CD4-positive, alpha-beta T cell treated with Interleukin-12 subunit alpha and Interleukin-12 subunit beta, for 1 hour (primary cell): ENCODE results near the gene PIRT.

Experiments used
- DNase-seq: peaks from one replicate; pipeline ENCODE4 v3.0.0-alpha.2; 2020

PIRT gene

GRCh38 chr17:10785295-10785694 is 52.6 kb downstream of the PIRT start:
- no peak for DNase-seq

- no peak for DNase-seq
Measured at GRCh38 chr17:10779609-10780008, 58.3 kb downstream of the PIRT start.

- DNase-seq: no peak
Measured at GRCh38 chr17:10777890-10778289, 60.0 kb downstream of the PIRT start.

GRCh38 chr17:10777131-10777807 is 60.6 kb downstream of the PIRT start:
- DNase-seq: no peak

GRCh38 chr17:10776381-10776780 is 61.5 kb downstream of the PIRT start:
- no peak for DNase-seq

- no peak for DNase-seq
Measured at GRCh38 chr17:10775740-10776356, 62.0 kb downstream of the PIRT start.

- no peak for DNase-seq
Measured at GRCh38 chr17:10775058-10775457, 62.8 kb downstream of the PIRT start.

- no peak for DNase-seq
Measured at GRCh38 chr17:10773391-10773790, 64.5 kb downstream of the PIRT start.
